Measurements from ENCODE around the gene NPAS1.

- TF ChIP-seq CTCF (IDR thresholded peaks at IDR 0.05; ENCODE audit: control extremely low read depth in 1 of 3, insufficient read depth in 1 of 3, low read depth in 1 of 3, low read length in 3 of 3) (no peak), PHF8 (conservative IDR thresholded peaks at IDR 0.05; ENCODE audit: low read depth, low read length) (no peak), POLR2AphosphoS5 (IDR thresholded peaks at IDR 0.05; ENCODE audit: low read depth, low read length) (no peak), MAX (IDR thresholded peaks at IDR 0.05) (no peak), SIX5 (IDR thresholded peaks at IDR 0.05; ENCODE audit: low read depth, low read length) (no peak), RFX5 (IDR thresholded peaks at IDR 0.05; ENCODE audit: borderline replicate concordance, low read depth, low read length) (no peak), NRF1 (IDR thresholded peaks at IDR 0.05; ENCODE audit: low read depth, low read length) (no peak), EZH2 (IDR thresholded peaks at IDR 0.05; ENCODE audit: low read depth, low read length, severe bottlenecking) (no peak), CREB1 (IDR thresholded peaks at IDR 0.05) (no peak), RAD21 (IDR thresholded peaks at IDR 0.05 in 1 of 2, conservative IDR thresholded peaks at IDR 0.05 in 1 of 2; ENCODE audit: low read depth in 2 of 2, low read length in 2 of 2) (no peak), ATF3 (IDR thresholded peaks at IDR 0.05; ENCODE audit: insufficient read depth, low read depth, low read length) (no peak), GABPA (IDR thresholded peaks at IDR 0.05; ENCODE audit: borderline replicate concordance, insufficient read depth, low read length) (no peak), CBX8 (IDR thresholded peaks at IDR 0.05; ENCODE audit: borderline replicate concordance, low read depth, low read length) (no peak)
These were observed 19.8 kb upstream of the NPAS1 start for GRCh38 chr19:46999878-47000277.
